Upper lobe of left lung (tissue), 4 donors: Measurements from ENCODE around the gene UGT1A10.

Experiments
- EP300 ChIP-seq, 4 donors: sonication (generic); formaldehyde crosslinking; IDR thresholded peaks; one replicate each; pipeline ENCODE4 v1.5.1; 2017; ENCODE audit warnings: antibody characterized with exemption in 4 of 4, control low read depth in 2 of 4
- POLR2A ChIP-seq, 4 donors: fragments of 450-650 bp; IDR thresholded peaks; one replicate each; pipeline ENCODE4 v1.5.1; 2016 to 2017; ENCODE audit warnings: antibody characterized with exemption in 4 of 4, mild to moderate bottlenecking in 2 of 4
- POLR2AphosphoS5 ChIP-seq, 2 donors: sonication (generic); formaldehyde crosslinking; IDR thresholded peaks; one replicate each; pipeline ENCODE4 v1.5.1; 2017; ENCODE audit warnings: antibody characterized with exemption in 2 of 2
- TF ChIP-seq, protein P1 (sequence below), 6 experiments: fragments of 450-650 bp in 4 of 6; fragments of 200-600 bp in 2 of 6; sonication (generic) in 2 of 6; IDR thresholded peaks; one replicate each; pipeline ENCODE4 v1.5.1; 2016 to 2019; ENCODE audit warnings: antibody characterized with exemption in 6 of 6

DNA sequence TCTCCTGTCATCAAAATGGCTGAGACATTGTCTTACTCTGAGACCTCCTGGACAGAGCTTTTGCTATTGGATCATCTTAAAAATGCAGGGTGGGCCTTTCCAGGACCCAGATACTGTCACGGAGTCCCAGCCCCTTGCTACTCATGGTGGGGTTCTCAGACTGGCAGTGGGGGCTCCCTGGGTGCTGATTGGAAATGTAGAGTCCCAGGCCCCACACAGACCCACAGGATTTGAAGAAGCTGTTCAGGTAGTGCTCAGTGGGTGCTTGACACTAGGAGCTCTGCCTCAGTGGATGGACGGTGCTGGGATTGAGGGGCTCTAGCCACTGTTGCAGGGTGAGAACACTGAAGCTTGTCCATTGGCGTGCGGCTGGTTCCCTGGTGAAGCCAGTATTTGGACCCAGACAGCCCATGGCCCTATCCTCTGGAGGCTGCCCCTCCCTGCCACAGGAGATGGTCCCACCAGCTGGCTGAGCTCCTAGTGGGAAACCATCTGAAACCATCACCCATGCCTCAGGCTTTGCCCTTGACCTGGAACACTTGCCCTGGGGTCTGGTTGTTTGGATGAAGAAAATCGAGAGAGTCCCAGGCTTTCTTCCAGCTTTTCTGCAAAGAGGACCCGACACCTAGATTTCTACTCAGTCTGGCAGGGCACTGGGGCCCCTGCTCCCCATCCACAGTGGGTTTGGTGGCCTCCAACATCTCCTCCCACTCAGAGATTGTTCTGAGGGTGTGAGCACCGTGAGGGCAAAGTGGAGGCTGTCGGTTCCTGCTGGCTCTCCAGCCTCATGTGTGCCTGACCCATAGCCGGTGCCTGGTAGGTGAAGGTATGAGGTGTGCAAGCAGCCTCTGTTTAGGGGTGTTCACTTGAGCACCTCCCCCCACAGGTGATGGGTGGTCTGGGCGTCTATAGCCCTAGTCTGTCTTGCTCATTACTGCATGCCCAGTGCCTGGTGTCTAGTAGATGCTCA lies 172.0 kb downstream of the UGT1A10 start:
- TF ChIP-seq, protein P1, sequence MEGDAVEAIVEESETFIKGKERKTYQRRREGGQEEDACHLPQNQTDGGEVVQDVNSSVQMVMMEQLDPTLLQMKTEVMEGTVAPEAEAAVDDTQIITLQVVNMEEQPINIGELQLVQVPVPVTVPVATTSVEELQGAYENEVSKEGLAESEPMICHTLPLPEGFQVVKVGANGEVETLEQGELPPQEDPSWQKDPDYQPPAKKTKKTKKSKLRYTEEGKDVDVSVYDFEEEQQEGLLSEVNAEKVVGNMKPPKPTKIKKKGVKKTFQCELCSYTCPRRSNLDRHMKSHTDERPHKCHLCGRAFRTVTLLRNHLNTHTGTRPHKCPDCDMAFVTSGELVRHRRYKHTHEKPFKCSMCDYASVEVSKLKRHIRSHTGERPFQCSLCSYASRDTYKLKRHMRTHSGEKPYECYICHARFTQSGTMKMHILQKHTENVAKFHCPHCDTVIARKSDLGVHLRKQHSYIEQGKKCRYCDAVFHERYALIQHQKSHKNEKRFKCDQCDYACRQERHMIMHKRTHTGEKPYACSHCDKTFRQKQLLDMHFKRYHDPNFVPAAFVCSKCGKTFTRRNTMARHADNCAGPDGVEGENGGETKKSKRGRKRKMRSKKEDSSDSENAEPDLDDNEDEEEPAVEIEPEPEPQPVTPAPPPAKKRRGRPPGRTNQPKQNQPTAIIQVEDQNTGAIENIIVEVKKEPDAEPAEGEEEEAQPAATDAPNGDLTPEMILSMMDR (IDR thresholded peaks at IDR 0.05): no peak
- TF ChIP-seq EP300 (IDR thresholded peaks at IDR 0.05): no peak
- no peak for TF ChIP-seq POLR2AphosphoS5 (IDR thresholded peaks at IDR 0.05)
- no peak for TF ChIP-seq POLR2A (IDR thresholded peaks at IDR 0.05)
